Measurements from ENCODE around the gene TUBA8. TPM values are rescaled to one million over a fixed set of nuclear protein-coding genes. Genes with fewer than 3 reads are reported as not detected.
"Not testable (repeated sequence)": the region's sequence is repeated elsewhere in the genome, so short reads cannot be mapped to it uniquely, and the experiment has no call there.

Gene TUBA8
- total RNA-seq, 1 experiment from 2014 or later: 0.29 TPM

DNA sequence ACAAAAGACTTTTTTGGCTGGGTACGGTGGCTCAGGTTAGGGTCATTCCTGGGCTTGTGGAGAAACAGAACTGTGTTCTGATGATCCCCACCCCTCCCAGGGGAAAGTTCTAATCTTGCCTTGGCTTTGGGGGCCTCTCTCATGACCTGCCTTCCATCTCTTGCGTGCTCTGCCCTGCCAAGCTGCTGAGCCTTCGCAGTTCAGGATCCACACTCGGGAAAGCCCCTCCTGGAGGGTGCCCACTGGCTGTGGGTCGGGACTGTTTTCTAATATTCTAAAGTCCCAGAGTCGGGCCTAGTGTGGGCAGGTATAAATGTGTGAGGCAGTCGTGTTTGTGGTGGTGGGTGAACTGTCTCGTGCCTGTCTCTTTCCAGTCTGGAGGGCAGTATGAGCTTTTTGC is 62.2 kb downstream of the TUBA8 start:
- DNase-seq (ENCODE audit: low spot score): not testable (repeated sequence)

DNA sequence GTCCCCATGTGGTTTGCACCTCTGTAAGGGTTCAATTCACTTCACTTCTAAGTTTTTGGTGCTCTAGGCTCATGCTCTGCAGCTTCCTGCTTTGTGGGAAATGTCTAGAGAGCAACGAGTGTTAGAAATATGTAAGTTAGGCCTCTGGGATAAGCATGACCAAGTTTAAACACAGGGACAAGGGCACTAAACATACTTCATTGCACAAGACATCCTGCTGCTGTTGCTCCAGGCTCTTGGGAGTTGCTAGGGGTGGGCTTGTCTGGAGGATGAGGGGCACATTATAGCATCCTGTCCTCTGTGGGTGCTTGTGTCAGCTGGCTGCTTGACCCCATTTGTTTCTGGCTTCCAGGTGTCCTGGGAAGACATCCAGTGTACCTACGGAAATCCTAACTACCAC is 62.8 kb downstream of the TUBA8 start:
- DNase-seq (ENCODE audit: low spot score): not testable (repeated sequence)

Other genes with a start within 250 kb of the TUBA8 start
- 13.4 and 15.2 TPM in 2 replicates for gene MICAL3, start 86.2 kb upstream of the TUBA8 start, total RNA-seq (2014; rRNA removed; shearing (Covaris generic))
- 12.4 and 15.9 TPM in 2 replicates for gene PEX26, start 32.8 kb upstream of the TUBA8 start, total RNA-seq (2014; rRNA removed; shearing (Covaris generic))
- 5.7 and 11.3 TPM in 2 replicates for gene USP18, start 39.4 kb downstream of the TUBA8 start, total RNA-seq (2014; rRNA removed; shearing (Covaris generic))

Data from A172 (cell line).